GM12878 (cell line): Measurements from ENCODE around the gene MTX1. TPM values are rescaled to one million over a fixed set of nuclear protein-coding genes. Genes with fewer than 3 reads are reported as not detected.
A peak's percentile ranks its signal among the peaks of the same experiment; 100 is the strongest.

Experiments
- ATAC-seq: fragments of 200-7000 bp; cut with Tn5 transposase; 3 replicates; pipeline ENCODE4 v1.9.1; 2020; ENCODE audit warnings: mild to moderate bottlenecking, moderate library complexity
- BruUV-seq: library from RNA; stranded (reverse); fragments of 400-500 nt; replicated peaks from 2 replicates; lab custom pipeline; 2021; lab: Mats Ljungman, UMichigan
- CTCF ChIA-PET: fragments of 300-600 bp; sonication (Branson Sonifier 250); formaldehyde crosslinking; extraction: SDS; loops from one replicate; lab custom pipeline; 2021; ENCODE audit warnings: inconsistent platforms; lab: Yijun Ruan, JAX
- POLR2A ChIA-PET: fragments of 350-600 bp; formaldehyde crosslinking; extraction: SDS; loops from one replicate; lab custom pipeline; 2021; ENCODE audit warnings: inconsistent platforms; lab: Charles Lee
- RAD21 ChIA-PET: fragments of 300-600 bp; sonication (Branson Sonifier 250); formaldehyde crosslinking; loops from one replicate; lab custom pipeline; 2023; ENCODE audit warnings: antibody characterized with exemption; ENCODE audit not compliant: unreplicated experiment; lab: Charles Lee
- SMC1A ChIA-PET: fragments of 300-600 bp; sonication (Branson Sonifier 250); formaldehyde crosslinking; loops from one replicate; lab custom pipeline; 2023; ENCODE audit not compliant: unreplicated experiment, uncharacterized antibody; lab: Charles Lee
- DNase-seq: peaks from one replicate; pipeline ENCODE4 v3.0.0-alpha.2; 2011; ENCODE audit warnings: low read depth, low spot score
- FAIRE-seq: peaks from 3 replicates; lab custom pipeline; 2011; peaks lifted over from hg19 to GRCh38; lab: Jason Lieb, UNC
- H2AFZ ChIP-seq: 2 replicates; pipeline ENCODE4 v1.6.0; 2011; ENCODE audit warnings: low read depth, low read length, control low read depth; ENCODE audit not compliant: control insufficient read depth
- H3K27ac ChIP-seq: 2 replicates; pipeline ENCODE4 v1.5.1; 2011; ENCODE audit warnings: control low read depth; ENCODE audit not compliant: control insufficient read depth, insufficient read depth
- H3K27me3 ChIP-seq, 2 experiments: replicated peaks in 1 of 2; 2 replicates each; pipeline versions ENCODE4 v1.6.0 to v1.6.1; 2011; ENCODE audit warnings: low read length in 1 of 2; ENCODE audit not compliant: control insufficient read depth in 2 of 2, insufficient read depth in 2 of 2
- H3K36me3 ChIP-seq, 2 experiments: 2 replicates each; pipeline ENCODE4 v1.5.1; 2011; ENCODE audit warnings: low read length in 1 of 2; ENCODE audit not compliant: control insufficient read depth in 2 of 2, insufficient read depth in 2 of 2
- H3K4me1 ChIP-seq: 2 replicates; pipeline ENCODE4 v1.6.1; 2011; ENCODE audit warnings: mild to moderate bottlenecking, low read length, moderate library complexity, mixed read lengths; ENCODE audit not compliant: control insufficient read depth, insufficient read depth
- H3K4me2 ChIP-seq: 2 replicates; pipeline ENCODE4 v1.6.0; 2011; ENCODE audit warnings: control low read depth; ENCODE audit not compliant: control insufficient read depth, insufficient read depth
- H3K4me3 ChIP-seq: fragments of 200-600 bp; sonication (generic); 2 replicates; pipeline ENCODE4 v1.5.1; 2016
- H3K79me2 ChIP-seq: 2 replicates; pipeline ENCODE4 v1.6.0; 2011; ENCODE audit warnings: low read length; ENCODE audit not compliant: control insufficient read depth, insufficient read depth
- H3K9ac ChIP-seq: 2 replicates; pipeline ENCODE4 v1.8.0; 2011; ENCODE audit warnings: low read length, control low read depth, mixed read lengths; ENCODE audit not compliant: control insufficient read depth, insufficient read depth
- H3K9me3 ChIP-seq: replicated peaks from 3 replicates; pipeline ENCODE4 v1.5.1; 2011; ENCODE audit warnings: mild to moderate bottlenecking, low read length; ENCODE audit not compliant: control insufficient read depth, insufficient read depth
- H4K20me1 ChIP-seq: 2 replicates; pipeline ENCODE4 v1.6.0; 2011; ENCODE audit not compliant: control insufficient read depth, insufficient read depth
- BCL3 ChIP-seq: IDR thresholded peaks from 2 replicates; pipeline ENCODE4 v1.6.1; 2011; ENCODE audit warnings: borderline replicate concordance, low read depth, mild to moderate bottlenecking, moderate library complexity, low read length; ENCODE audit not compliant: insufficient read depth, poor library complexity, severe bottlenecking
- CBFB ChIP-seq: IDR thresholded peaks from 2 replicates; pipeline ENCODE4 v1.6.1; 2016; ENCODE audit warnings: antibody characterized with exemption, low read depth
- FOXK2 ChIP-seq: fragments of 450-650 bp; IDR thresholded peaks from 2 replicates; pipeline ENCODE4 v1.6.1; 2017; ENCODE audit warnings: mild to moderate bottlenecking, moderate library complexity
- HDAC6 ChIP-seq: fragments of 200-600 bp; sonication (generic); IDR thresholded peaks from one replicate; pipeline ENCODE4 v1.8.0; 2017; ENCODE audit warnings: antibody characterized with exemption; ENCODE audit not compliant: unreplicated experiment
- KAT2A ChIP-seq: conservative IDR thresholded peaks from 2 replicates; pipeline ENCODE4 v1.6.1; 2011; ENCODE audit warnings: low read depth, low read length; ENCODE audit not compliant: control insufficient read depth
- LARP7 ChIP-seq: fragments of 450-650 bp; IDR thresholded peaks from 2 replicates; pipeline ENCODE4 v1.6.1; 2017; ENCODE audit warnings: mild to moderate bottlenecking
- WGBS: methylation state at CpG from one replicate; pipeline ENCODE4 v1.1.6; 2016; ENCODE audit warnings: low lambda C conversion rate; ENCODE audit not compliant: insufficient replicate concordance, insufficient coverage; ENCODE audit errors: missing lambda C conversion rate; 5-methylcytosine and 5-hydroxymethylcytosine counted together
- in situ Hi-C: fragments of 300-500 bp; cut with MboI; formaldehyde crosslinking; loops from 9 replicates; pipeline ENCODE4 v1.14.3; 2018; ENCODE audit warnings: mixed read lengths
- intact Hi-C: fragments of 100-400 bp; cut with micrococcal nuclease; formaldehyde crosslinking; loops from one replicate; pipeline ENCODE4 v1.14.2; 2022; ENCODE audit not compliant: unreplicated experiment
- polyA plus RNA-seq, 11 experiments: library from polyadenylated mRNA; depleted of rRNA in 4 of 11; unstranded in 6 of 11; stranded (reverse) in 5 of 11; fragments of >200 nt; fragmentation: Nextera tagmentation in 4 of 11; fragmentation: Illumina TruSeq in 1 of 11; extraction: Ambion mirVana in 4 of 11; extraction: Trizol in 1 of 11; gene quantifications; 1 replicate in 1 of 11; 2 replicates in 10 of 11; pipeline versions ENCODE4 v1.2.1 to v1.2.3, GENCODE V29; 2011 to 2016; ENCODE audit warnings: inconsistent platforms in 2 of 11, missing spikeins in 2 of 11, low read depth in 1 of 11
- total RNA-seq, 4 experiments: library from RNA; depleted of rRNA in 3 of 4; stranded (reverse); fragments of >200 nt in 3 of 4; fragmentation: Illumina TruSeq in 1 of 4; extraction: Trizol in 1 of 4; gene quantifications; 2 replicates each; pipeline versions ENCODE4 v1.2.1 to v1.2.3, GENCODE V29; 2013 to 2021
- TF ChIP-seq, protein P1 (sequence below): fragments of 150-350 bp; IDR thresholded peaks from 2 replicates; pipeline ENCODE4 v1.6.1; 2014; ENCODE audit warnings: mild to moderate bottlenecking, low read depth, low read length

Gene MTX1
- total and polyA plus RNA-seq, 10 of the 15 experiments (the other 5 are each of a cell fraction or from before 2014, with no cell fraction given) = 15.8 to 92.0 (median 49.1) TPM

- TF ChIP-seq, protein P1, sequence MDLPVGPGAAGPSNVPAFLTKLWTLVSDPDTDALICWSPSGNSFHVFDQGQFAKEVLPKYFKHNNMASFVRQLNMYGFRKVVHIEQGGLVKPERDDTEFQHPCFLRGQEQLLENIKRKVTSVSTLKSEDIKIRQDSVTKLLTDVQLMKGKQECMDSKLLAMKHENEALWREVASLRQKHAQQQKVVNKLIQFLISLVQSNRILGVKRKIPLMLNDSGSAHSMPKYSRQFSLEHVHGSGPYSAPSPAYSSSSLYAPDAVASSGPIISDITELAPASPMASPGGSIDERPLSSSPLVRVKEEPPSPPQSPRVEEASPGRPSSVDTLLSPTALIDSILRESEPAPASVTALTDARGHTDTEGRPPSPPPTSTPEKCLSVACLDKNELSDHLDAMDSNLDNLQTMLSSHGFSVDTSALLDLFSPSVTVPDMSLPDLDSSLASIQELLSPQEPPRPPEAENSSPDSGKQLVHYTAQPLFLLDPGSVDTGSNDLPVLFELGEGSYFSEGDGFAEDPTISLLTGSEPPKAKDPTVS = no peak
Measured at GRCh38 chr1:155176544-155177071, 31.9 kb upstream of the MTX1 start (continued).

DNA sequence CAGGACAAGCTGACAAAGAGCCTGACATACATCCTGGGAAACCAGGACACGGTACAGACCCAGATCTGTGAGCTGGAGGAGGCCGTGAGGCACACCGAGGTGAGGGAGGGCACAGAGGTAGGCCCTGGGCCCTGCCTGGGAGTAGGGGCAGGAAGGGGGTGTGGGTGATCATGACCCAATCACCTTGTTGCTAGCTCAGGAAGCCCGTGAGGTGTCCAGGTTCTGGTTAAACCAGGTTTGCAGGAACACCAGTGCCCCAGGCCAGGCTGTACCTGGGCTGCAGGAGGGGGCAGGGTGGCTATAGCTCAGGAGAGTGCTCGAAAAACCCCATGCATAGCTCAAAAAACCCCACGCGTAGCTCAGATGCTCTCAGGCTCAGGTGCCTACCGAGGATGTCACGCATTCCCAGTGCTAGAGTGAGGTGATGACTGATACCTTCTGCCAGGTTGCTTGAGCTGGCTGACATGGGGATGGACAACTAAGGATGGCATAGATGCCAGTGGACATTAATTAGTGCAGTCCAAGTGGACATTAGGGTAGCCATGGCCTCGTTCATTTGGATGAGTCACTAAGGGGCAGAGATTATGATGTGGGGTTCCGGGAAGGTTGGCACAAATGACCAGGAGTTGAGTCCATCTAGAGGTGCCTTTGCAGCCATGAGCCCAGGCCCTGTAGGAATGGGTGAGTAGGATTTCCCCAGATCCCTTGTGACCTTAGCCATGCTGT is 31.1 kb upstream of the MTX1 start:
- no peak for TF ChIP-seq FOXK2
- no peak for TF ChIP-seq HDAC6
- no peak for TF ChIP-seq KAT2A
- TF ChIP-seq LARP7 = no peak
- TF ChIP-seq BCL3 = no peak
- TF ChIP-seq CBFB = no peak
- in situ Hi-C loops = no loop called here
- Histone ChIP-seq H3K9ac (no peak overlapping the region), H2AFZ (no peak overlapping the region), H4K20me1 (no peaks in the 10 kb centered on the region), H3K4me2 (no peak overlapping the region), H3K27ac (no peak overlapping the region), H3K27me3 (no peaks in the 10 kb centered on the region), H3K36me3 (no peaks in the 10 kb centered on the region), H3K4me1 (peaks cover 20% of the 10 kb centered on the region), H3K9me3 (no peaks in the 10 kb centered on the region), H3K4me3 (no peak overlapping the region), H3K79me2 (peaks cover 7% of the 10 kb centered on the region)
- ChIA-PET POLR2A (interaction anchor here (0.6 to 7.4 kb wide), 6 partner anchors 8 to 48 kb away, joined by 3 to 77 read pairs (median 4); no protein-coding TSS in a partner anchor), SMC1A (interaction anchor here (0.5 to 2.0 kb wide), 9 partner anchors 8 to 87 kb away, joined by 3 to 29 read pairs (median 5); partner anchors contain the start of genes MTX1 and THBS3), CTCF (interaction anchor here (0.6 to 9.7 kb wide), 17 partner anchors 8 to 556 kb away, joined by 3 to 244 read pairs (median 4); partner anchors contain the start of genes SLC50A1 and THBS3), RAD21 (interaction anchor here (1.0 to 4.8 kb wide), 7 partner anchors 17 to 161 kb away, joined by 3 to 77 read pairs (median 6); no protein-coding TSS in a partner anchor)
- FAIRE-seq (peak; percentile 57), ATAC-seq (no peak), DNase-seq (no peak)
- WGBS = 45% methylated on average over 11 of the region's 11 CpGs
- intact Hi-C loops = no loop called here
- BruUV-seq = no TSS peak
